Stimulated activated naive CD4-positive, alpha-beta T cell treated with Interleukin-2 at 50 U/mL for 16 hours (primary cell): ENCODE measurements around the gene PPM1F.

Experiments used
- DNase-seq: peaks from one replicate; lab custom pipeline; 2025; lab: John Stamatoyannopoulos, UW

Gene PPM1F

GRCh38 chr22:21960200-21961126 lies 7.8 kb upstream of the PPM1F start:
- no peak for DNase-seq

- no peak for DNase-seq
These were observed 6.8 kb upstream of the PPM1F start for GRCh38 chr22:21959274-21960074.

GRCh38 chr22:21958360-21959273 lies 6.0 kb upstream of the PPM1F start:
- no peak for DNase-seq

GRCh38 chr22:21951931-21952465 lies 650 bp downstream of the PPM1F start:
- DNase-seq: no peak

- no peak for DNase-seq
These were observed 1.6 kb downstream of the PPM1F start for GRCh38 chr22:21951062-21951461.

- DNase-seq: no peak
These were observed 2.7 kb downstream of the PPM1F start for GRCh38 chr22:21949948-21950347.

GRCh38 chr22:21949569-21949918 lies 3.1 kb downstream of the PPM1F start:
- DNase-seq: no peak

- no peak for DNase-seq
These were observed 3.7 kb downstream of the PPM1F start for GRCh38 chr22:21948824-21949568.

GRCh38 chr22:21948390-21948789 lies 4.3 kb downstream of the PPM1F start:
- DNase-seq: no peak

GRCh38 chr22:21947040-21948014 lies 5.3 kb downstream of the PPM1F start:
- DNase-seq: no peak

- DNase-seq: no peak
These were observed 6.3 kb downstream of the PPM1F start for GRCh38 chr22:21946262-21946925.

GRCh38 chr22:21945453-21946261 lies 7.0 kb downstream of the PPM1F start:
- DNase-seq: no peak

- no peak for DNase-seq
These were observed 7.8 kb downstream of the PPM1F start for GRCh38 chr22:21944871-21945270.

- DNase-seq: no peak
These were observed 8.8 kb downstream of the PPM1F start for GRCh38 chr22:21943571-21944448.

GRCh38 chr22:21942407-21943343 lies 10.0 kb downstream of the PPM1F start:
- DNase-seq: no peak

GRCh38 chr22:21941921-21942320 lies 10.7 kb downstream of the PPM1F start:
- DNase-seq: no peak
